Sciatic nerve (tissue), 2 donors: Measurements from ENCODE around the gene GREM2. TPM values are rescaled to one million over a fixed set of nuclear protein-coding genes. Genes with fewer than 3 reads are reported as not detected.

ENCODE experiments used
- ATAC-seq: fragments of 200-7000 bp; cut with Tn5 transposase; one replicate; pipeline ENCODE4 v1.9.1; 2020; ENCODE audit warnings: mild to moderate bottlenecking, moderate library complexity
- DNase-seq: peaks from one replicate; pipeline ENCODE4 v3.0.0-alpha.2; 2020; ENCODE audit warnings: low spot score
- intact Hi-C: fragments of 100-400 bp; cut with DNase I; formaldehyde crosslinking; loops from one replicate; pipeline ENCODE4 v1.14.2; 2022
- total RNA-seq: library from RNA; stranded (reverse); fragmentation: NEBNext Ultra II Directional; extraction: Animal tissue kit (Norgen Biotek cat#: 25700); gene quantifications from one replicate; pipeline ENCODE4 v1.2.1, GENCODE V29; 2021
- donor health status: DM: no; HTN: no; CAD: no.
- donor health status: DM: no; HTN: no; CAD: no.

Gene GREM2
- total RNA-seq, 1 donor from 2014 or later = 1.0 TPM

DNA sequence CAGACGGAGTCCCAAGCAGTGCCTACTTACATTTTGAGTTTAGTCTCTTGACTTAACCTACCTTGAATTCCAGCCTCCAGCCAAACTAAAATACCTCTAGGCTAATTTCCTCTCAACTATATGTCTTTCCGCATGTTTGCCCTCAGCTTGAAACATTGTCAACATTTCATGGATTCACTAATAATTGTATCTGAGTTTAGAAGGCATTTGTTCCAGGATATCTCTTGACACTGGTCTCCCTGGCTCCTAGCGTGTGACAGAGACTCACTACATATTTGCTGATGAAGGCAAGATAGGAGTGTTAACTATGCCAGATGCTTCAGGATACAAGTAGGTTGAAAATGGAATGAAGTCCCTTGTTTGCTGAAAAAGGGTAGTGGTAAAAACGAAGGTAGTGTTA, 136.1 kb downstream of the GREM2 start:
- intact Hi-C loops = no loop called here
- no peak for ATAC-seq
- no peak for DNase-seq

DNA sequence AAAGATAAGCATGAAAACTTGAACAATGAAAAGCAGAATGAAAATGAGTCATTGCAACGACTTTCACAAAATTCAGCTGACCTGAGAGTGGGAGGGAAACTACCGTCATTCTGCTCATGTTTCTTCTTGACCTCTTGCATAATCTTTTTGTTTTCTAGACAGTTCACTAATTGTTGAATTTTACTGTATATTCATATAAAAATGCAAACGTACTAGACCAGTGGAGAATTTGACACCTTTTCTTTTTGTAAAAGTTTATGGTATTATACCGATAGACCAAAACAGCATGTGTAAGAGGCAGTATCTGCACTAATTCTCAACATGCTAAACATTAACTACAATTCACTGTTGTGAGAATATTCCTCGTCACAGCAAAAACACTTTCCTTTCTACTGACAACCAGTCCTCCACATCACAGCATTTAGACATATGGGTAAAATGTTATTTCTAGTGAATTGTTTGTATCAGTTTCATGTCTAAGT, 137.8 kb downstream of the GREM2 start:
- no peak for DNase-seq
- intact Hi-C loops = no loop called here
- ATAC-seq = no peak

DNA sequence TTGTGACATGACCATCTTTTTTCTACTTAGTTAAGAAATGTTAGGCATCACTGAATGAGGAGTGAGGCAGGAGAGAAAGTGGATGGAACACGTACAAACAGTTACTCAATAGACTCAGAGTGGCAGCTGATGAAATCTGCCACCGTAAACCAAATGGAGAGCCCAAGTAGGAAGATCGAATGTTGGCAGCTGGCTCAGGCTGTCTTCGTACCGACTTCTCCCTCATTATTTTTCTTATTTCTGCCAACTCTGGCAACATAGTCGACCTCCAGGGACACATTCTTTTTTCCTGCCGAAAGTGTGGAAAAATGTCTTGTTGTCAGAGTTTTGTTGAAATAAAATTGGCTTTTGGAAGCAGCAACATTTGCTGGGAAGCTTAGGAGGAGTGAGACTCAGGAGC, 143.3 kb downstream of the GREM2 start:
- ATAC-seq (peak; percentile 55), DNase-seq (no peak)
- intact Hi-C loops = no loop called here

DNA sequence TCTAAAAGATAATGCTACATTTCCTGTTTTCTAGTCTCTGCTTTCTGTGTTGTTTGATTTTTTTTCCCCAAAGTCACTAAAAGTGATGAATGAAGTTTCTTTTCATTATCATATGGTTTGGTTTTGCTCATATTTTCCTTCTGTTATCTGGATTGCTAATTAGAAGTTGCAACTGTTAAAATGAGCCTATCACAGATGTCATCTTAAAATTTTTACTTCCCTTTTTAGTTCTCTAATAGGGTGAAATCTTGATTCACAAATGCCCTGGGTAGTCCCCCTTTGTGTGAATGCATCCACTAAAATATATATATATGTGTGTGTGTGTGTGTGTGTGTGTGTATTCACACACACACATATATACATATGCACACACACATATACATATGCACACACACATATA, 144.1 kb downstream of the GREM2 start:
- intact Hi-C loops = no loop called here
- no peak for ATAC-seq
- no peak for DNase-seq

DNA sequence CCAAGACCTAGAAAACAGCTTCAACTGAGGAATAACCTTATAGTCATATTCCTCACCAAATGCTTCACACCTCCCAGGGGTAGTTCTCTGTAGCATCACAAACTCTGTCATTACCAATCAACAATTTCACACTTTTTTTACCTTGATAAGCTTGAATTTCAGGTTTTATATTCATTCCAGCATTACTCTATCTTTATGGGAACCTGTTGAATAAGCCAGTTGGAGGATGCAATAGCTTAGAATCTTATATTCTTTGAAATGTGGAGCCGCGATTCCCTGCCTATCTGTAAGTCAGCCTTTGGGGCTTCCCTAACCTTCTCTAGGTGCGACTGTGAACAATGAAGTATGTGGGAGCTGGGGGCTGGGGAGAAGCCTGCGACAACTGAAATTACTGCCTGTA, 145.4 kb downstream of the GREM2 start:
- intact Hi-C loops = no loop called here
- ATAC-seq = no peak
- no peak for DNase-seq

DNA sequence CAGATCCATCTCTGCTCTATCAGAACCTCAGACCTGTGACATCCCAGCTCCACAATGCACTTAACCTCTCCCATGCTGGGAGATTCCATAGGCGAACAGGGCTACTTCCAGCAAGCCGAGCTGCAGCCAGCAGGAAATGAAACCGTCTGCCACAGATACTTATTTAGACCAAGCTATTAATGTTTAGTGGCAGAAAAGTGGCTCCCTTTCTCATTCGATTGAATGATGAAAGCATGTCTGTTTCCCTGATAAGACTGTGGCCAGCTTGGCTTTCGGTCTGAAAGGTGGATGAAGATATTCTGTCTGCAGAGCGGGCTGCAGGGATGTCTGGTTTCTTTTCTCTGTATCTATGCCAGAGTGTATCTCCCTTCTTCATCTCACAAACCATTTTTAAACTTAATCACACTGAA, 146.4 kb downstream of the GREM2 start:
- no peak for ATAC-seq
- DNase-seq = no peak
- intact Hi-C loops = no loop called here

DNA sequence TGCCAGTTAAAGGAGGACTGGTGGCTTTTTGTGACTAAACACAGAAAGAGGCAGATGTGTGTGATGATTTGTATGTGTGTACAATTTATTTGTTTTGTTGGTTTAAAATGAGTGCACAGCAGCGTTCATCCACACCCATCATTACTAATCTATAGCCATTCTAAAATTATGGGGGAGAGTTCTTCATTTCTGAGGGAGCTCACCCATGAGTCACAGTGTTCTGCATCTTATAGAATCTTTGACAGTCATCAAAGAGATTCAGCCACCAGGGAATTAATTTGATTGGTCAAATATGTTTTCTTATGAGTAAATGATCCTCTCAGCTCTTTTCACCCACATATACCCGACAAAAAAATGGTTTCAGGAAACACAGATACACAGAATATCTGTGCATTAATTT, 147.9 kb downstream of the GREM2 start:
- intact Hi-C loops = no loop called here
- ATAC-seq = no peak

DNA sequence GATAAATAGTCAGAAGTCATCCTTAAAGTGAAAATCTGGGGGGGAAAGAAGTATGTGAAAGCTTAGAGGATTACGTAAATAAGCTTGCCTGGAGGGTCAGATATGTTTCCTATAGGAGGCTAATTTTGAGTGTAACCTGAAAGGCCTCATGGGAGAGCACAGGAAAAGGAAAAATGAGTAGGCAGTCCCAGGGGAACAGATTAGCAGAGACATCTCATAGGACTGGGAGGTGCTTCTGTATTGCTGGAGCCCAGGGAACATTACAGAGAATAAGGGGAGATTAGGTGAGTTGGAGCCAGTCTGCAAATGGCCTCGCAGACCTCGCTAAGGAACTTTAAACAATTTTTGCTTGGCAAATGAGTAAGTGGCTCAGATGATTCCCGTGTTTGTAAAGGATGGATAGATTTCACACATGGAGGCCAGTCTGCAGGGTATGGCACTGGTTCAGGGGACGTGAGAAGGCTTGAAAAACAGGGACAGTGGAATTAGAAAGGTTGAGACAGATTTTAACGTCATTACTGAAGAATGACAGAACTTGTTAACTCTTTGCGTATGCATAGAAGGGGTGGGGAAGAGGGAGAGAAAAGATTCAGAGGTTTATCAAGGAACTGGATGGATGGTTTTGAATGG, 149.1 kb downstream of the GREM2 start:
- intact Hi-C loops = no loop called here
- DNase-seq (no peak), ATAC-seq (no peak)

More for the DNA sequence above, 147.9 kb downstream of the GREM2 start:
- DNase-seq = no peak

DNA sequence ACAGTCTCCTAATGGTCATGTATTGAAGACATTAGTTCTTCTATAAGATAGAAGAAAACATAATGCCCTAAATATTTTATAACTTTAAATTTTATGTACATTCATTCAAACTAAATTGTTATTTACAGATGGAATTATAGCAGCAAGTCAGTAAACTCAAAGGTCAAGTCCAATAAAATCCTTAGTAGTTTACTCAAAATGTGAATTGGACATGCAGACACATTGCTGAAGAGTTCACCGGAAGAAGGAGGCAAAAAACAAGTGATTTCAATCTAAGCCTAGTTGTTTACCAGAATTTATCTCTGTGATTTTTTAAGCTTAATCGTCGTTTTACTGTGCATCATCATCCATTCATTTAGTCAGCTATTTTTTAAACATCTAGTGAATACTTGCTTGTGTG, 149.7 kb downstream of the GREM2 start:
- intact Hi-C loops = no loop called here
- DNase-seq (no peak), ATAC-seq (no peak)

DNA sequence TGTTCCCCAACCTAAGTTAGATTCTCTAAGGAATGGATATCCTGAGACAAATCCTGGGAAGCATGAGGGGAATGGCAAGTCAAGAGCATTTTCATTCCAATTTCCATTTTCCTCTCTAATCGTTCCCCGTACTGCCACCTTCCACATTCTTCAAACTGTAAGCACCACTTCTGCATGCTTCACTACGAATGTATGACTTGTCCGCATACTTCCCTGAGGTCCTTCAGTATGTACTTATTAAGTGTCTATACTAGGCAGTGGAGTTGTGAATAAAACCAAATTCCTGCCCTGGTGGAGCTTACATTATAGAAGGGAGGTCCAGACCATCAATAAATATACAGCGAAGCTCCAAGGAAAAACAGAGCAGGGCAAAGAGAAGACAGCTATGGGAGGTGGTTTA, 154.8 kb downstream of the GREM2 start:
- no peak for ATAC-seq
- no peak for DNase-seq
- intact Hi-C loops = no loop called here

DNA sequence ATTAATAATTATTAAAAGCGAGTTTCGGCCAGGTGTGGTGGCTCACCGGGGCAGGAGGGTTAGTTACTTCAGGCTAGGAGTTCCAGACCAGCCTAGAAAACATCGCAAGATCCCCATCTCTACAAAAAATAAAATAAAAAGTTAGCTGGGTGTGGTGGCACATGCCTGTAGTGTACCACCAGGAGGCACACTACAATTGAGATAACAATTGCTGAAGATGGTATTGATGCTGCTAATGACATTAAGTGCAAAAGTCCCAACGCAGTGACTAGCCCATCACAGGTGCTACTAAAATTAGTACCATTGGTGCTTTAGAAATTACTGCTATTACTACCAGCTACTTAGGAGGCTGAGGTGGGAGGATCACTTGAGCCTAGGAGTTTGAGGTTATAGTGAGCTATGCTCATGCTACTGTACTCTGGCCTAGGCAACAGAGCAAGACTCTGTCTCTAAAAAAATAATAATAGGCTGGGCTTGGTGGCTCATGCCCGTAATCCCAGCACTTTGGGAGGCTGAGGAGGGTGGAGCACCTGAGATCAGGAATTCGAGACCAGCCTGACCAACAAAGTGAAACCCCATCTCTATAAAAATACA, 156.6 kb downstream of the GREM2 start:
- ATAC-seq (no peak), DNase-seq (no peak)
- intact Hi-C loops = no loop called here

DNA sequence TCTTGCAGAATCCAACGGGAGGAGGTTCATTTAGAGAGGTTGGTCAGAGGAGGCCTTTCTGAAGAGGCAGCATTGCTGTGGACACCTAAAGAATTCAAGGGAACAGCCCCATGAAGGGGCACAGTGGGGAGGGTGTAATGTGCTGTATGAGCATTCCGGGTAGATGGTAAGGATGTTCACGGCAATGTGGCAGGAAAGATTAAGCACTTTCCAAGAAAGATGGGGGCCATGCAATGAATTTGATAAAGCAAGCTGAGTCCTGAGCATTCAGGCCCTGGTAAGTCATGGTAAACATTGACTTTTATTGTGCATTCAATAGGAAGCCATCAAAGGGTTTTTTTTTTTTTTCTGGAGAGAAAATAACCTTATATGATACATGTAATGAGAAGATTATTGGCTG, 166.6 kb downstream of the GREM2 start:
- ATAC-seq = no peak
- intact Hi-C loops = no loop called here

DNA sequence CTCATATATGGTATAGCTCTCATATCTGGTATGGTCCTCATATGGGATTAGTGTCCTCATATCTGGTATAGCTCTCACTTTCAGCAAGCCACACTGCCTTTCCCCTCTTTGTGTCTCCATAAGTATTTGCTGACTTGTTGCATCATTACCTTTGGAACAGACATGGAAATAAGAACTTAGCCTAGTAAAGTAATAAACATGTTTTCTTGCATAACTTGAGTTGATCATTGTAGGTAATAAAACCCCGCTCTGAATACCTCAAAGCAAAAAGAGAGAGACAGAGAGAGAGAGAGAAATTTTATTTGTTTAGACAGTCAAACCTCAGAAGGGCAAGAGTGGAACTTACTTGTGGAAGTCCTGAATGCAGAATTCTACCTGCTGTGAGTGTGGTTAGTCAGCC, 170.3 kb downstream of the GREM2 start:
- intact Hi-C loops = no loop called here
- DNase-seq (no peak), ATAC-seq (no peak)

More for the DNA sequence above, 166.6 kb downstream of the GREM2 start:
- DNase-seq = no peak
